ENCODE measurements around the gene TRDMT1. TPM values are rescaled to one million over a fixed set of nuclear protein-coding genes. Genes with fewer than 3 reads are reported as not detected.

Gene TRDMT1
- total RNA-seq, 1 experiment from 2014 or later = 10.3 TPM

DNA sequence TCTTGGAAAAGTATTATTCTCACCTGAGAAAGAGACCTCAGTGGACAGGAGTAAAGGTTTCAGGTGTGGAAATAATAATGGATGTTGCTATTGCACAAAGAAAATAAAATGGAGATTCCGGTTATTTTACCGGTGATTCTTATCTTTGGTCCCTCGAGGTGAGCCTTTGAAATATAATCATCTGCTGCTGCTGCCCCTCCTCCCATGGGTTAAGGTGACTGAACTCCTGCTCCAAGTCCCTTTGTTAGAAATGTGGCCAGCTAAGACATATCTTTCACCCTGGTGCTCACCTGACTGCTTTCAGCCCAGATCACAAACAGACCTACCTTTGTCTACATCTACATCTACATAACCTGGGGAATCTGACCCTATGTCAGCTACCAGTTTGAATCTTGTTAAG is 77.5 kb downstream of the TRDMT1 start:
- no peak overlapping the region for H3K4me3 Mint-ChIP-seq (ENCODE audit: low read depth, unreplicated experiment)
- H3K27ac Mint-ChIP-seq (ENCODE audit: unreplicated experiment) = peak overlapping the region; percentile 33
- H3K27me3 Mint-ChIP-seq (ENCODE audit: unreplicated experiment) = no peaks in the 10 kb centered on the region
- BruUV-seq (replicated peaks) = no TSS peak
- TF ChIP-seq, protein P1, sequence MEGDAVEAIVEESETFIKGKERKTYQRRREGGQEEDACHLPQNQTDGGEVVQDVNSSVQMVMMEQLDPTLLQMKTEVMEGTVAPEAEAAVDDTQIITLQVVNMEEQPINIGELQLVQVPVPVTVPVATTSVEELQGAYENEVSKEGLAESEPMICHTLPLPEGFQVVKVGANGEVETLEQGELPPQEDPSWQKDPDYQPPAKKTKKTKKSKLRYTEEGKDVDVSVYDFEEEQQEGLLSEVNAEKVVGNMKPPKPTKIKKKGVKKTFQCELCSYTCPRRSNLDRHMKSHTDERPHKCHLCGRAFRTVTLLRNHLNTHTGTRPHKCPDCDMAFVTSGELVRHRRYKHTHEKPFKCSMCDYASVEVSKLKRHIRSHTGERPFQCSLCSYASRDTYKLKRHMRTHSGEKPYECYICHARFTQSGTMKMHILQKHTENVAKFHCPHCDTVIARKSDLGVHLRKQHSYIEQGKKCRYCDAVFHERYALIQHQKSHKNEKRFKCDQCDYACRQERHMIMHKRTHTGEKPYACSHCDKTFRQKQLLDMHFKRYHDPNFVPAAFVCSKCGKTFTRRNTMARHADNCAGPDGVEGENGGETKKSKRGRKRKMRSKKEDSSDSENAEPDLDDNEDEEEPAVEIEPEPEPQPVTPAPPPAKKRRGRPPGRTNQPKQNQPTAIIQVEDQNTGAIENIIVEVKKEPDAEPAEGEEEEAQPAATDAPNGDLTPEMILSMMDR (IDR thresholded peaks at IDR 0.05; ENCODE audit: unreplicated experiment) = no peak
- CTCF ChIA-PET = no interaction called here
- no peak for DNase-seq
- peaks cover 15% of the 10 kb centered on the region for H3K4me1 Mint-ChIP-seq (ENCODE audit: low read depth, unreplicated experiment)
- no peaks in the 10 kb centered on the region for H3K36me3 Mint-ChIP-seq (ENCODE audit: insufficient read depth, unreplicated experiment)
- no peaks in the 10 kb centered on the region for H3K9me3 Mint-ChIP-seq (ENCODE audit: low read depth, unreplicated experiment)
- intact Hi-C loops (cut with micrococcal nuclease; ENCODE audit: unreplicated experiment) = no loop called here

DNA sequence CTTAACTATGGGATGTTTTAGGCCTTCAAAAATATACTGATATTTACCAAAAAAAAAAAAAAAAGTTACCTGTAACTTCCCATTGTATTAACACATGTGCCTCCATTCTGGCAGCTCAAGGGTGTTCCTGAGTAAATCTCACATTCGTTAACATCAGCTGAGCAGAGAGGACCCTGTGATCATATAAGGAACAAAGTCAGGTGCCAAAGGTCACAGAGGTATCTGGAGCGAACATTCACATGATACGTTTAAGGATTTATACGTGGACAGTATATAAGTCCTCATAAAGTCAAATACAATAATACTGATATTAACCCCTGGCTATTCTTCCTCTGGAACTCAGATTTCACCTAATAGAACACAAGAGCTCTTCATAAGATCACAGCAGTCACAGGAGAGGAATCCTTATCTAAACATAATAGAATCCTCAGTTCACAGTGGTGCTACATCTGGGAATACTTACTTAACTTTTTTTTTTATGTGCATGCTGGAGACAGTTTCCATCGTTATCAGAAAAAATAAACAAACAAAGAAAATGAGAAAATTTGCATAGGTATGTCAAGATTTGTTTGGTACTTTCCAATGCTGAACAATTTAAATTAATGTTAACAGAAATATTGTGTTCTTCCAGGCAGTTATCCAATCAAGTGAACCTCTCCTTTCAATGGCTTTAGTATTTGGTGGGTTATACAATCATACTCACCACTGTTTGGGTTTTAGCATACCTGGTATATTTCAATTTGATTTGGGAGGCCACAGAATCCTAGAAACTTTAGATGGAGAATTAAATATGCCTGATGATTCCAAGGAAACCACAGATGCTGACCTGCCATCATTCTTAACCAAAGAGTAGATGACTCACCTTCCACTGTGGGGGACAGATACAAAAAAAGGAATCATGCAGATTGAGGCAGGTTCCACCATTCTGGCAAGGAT is 78.5 kb downstream of the TRDMT1 start:
- BruUV-seq (replicated peaks) = no TSS peak
- H3K36me3 Mint-ChIP-seq (ENCODE audit: insufficient read depth, unreplicated experiment) = no peaks in the 10 kb centered on the region
- TF ChIP-seq, protein P1 (IDR thresholded peaks at IDR 0.05; ENCODE audit: unreplicated experiment) = no peak
- intact Hi-C loops (cut with micrococcal nuclease; ENCODE audit: unreplicated experiment) = no loop called here
- no peaks in the 10 kb centered on the region for H3K27me3 Mint-ChIP-seq (ENCODE audit: unreplicated experiment)
- no peak overlapping the region for H3K27ac Mint-ChIP-seq (ENCODE audit: unreplicated experiment)
- peaks cover 15% of the 10 kb centered on the region for H3K4me1 Mint-ChIP-seq (ENCODE audit: low read depth, unreplicated experiment)
- CTCF ChIA-PET = interaction anchor here (0.6 to 0.7 kb wide), 3 partner anchors 33 to 150 kb away, joined by 3 to 6 read pairs (median 3); no protein-coding TSS in a partner anchor
- no peak for DNase-seq
- H3K9me3 Mint-ChIP-seq (ENCODE audit: low read depth, unreplicated experiment) = no peaks in the 10 kb centered on the region
- H3K4me3 Mint-ChIP-seq (ENCODE audit: low read depth, unreplicated experiment) = no peak overlapping the region

DNA sequence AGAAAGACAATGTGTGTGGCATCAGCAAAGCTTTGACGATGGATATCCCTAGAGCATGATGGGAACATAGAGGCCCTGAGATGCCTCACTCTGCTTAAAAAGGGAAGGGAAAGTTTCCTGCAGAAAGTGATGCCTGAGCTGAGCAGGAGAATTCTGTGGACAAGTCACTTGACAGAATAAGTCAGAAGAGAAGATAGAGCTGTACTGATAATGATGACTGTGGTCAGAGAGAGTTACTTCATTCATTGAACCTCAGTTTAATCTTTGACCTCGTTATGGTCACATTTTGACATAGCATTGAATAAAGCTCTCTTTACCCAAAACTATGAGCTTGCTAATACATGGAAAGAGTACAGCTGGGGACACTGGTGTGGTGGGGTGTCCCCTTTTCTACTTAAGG is 79.4 kb downstream of the TRDMT1 start:
- CTCF ChIA-PET = interaction anchor here (0.6 to 0.7 kb wide), 2 partner anchors 32 to 149 kb away, joined by 3 read pairs; no protein-coding TSS in a partner anchor
- BruUV-seq (replicated peaks) = no TSS peak
- H3K27ac Mint-ChIP-seq (ENCODE audit: unreplicated experiment) = no peak overlapping the region
- TF ChIP-seq, protein P1 (IDR thresholded peaks at IDR 0.05; ENCODE audit: unreplicated experiment) = no peak
- no peak for DNase-seq
- no peaks in the 10 kb centered on the region for H3K9me3 Mint-ChIP-seq (ENCODE audit: low read depth, unreplicated experiment)
- no peaks in the 10 kb centered on the region for H3K27me3 Mint-ChIP-seq (ENCODE audit: unreplicated experiment)
- H3K4me1 Mint-ChIP-seq (ENCODE audit: low read depth, unreplicated experiment) = peaks cover 15% of the 10 kb centered on the region
- no peak overlapping the region for H3K4me3 Mint-ChIP-seq (ENCODE audit: low read depth, unreplicated experiment)
- no peaks in the 10 kb centered on the region for H3K36me3 Mint-ChIP-seq (ENCODE audit: insufficient read depth, unreplicated experiment)
- intact Hi-C loops (cut with micrococcal nuclease; ENCODE audit: unreplicated experiment) = no loop called here

DNA sequence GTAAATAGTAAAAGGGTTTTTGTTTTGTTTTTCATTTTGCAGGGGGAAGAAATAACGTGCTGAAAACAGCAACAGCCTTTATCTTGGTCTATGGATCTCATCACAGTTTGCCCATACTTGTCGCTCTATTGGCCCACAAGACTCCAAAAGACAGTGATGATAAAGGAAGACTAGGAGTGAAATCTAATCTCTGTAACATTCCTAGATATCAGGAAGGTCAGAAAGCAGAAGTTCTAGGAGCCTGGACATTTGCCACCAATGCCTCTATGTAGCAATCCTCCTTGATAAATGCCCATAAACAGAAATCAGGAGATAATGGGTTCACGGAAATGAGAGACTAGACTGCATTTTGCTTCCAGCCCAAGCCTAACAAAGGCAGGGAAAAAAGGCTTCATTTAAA is 80.8 kb downstream of the TRDMT1 start:
- H3K4me3 Mint-ChIP-seq (ENCODE audit: low read depth, unreplicated experiment) = no peak overlapping the region
- TF ChIP-seq, protein P1 (IDR thresholded peaks at IDR 0.05; ENCODE audit: unreplicated experiment) = no peak
- no peak overlapping the region for H3K27ac Mint-ChIP-seq (ENCODE audit: unreplicated experiment)
- peaks cover 2% of the 10 kb centered on the region for H3K36me3 Mint-ChIP-seq (ENCODE audit: insufficient read depth, unreplicated experiment)
- intact Hi-C loops (cut with micrococcal nuclease; ENCODE audit: unreplicated experiment) = no loop called here
- H3K27me3 Mint-ChIP-seq (ENCODE audit: unreplicated experiment) = no peaks in the 10 kb centered on the region
- no peaks in the 10 kb centered on the region for H3K9me3 Mint-ChIP-seq (ENCODE audit: low read depth, unreplicated experiment)
- CTCF ChIA-PET = no interaction called here
- no peak for DNase-seq
- peaks cover 27% of the 10 kb centered on the region for H3K4me1 Mint-ChIP-seq (ENCODE audit: low read depth, unreplicated experiment)
- no TSS peak for BruUV-seq (replicated peaks)
